K562 (cell line): ENCODE results near the gene MAGIX. TPM values are rescaled to one million over a fixed set of nuclear protein-coding genes. Genes with fewer than 3 reads are reported as not detected.

Experiments used
- ATAC-seq: fragments of 200-7000 bp; cut with Tn5 transposase; 3 replicates; pipeline ENCODE4 v1.9.1; 2020; ENCODE audit warnings: moderate library complexity
- BruUV-seq: library from RNA; stranded (reverse); fragments of 400-500 nt; replicated peaks from 2 replicates; lab custom pipeline; 2021; lab: Mats Ljungman, UMichigan
- CTCF ChIA-PET: fragments of 300-600 bp; formaldehyde crosslinking; extraction: SDS; loops from one replicate; lab custom pipeline; 2021; ENCODE audit warnings: low intra/inter-chr PET ratio; lab: Yijun Ruan, JAX
- POLR2A ChIA-PET: fragments of 300-600, 350-650 bp; sonication (Branson Sonifier 250); formaldehyde crosslinking; extraction: SDS; loops from one replicate; lab custom pipeline; 2021; ENCODE audit warnings: antibody characterized with exemption, inconsistent platforms; lab: Yijun Ruan, JAX
- DNase-seq, 4 experiments: peaks; one replicate each; pipeline versions ENCODE4 v3.0.0 to v3.0.0-alpha.2; 2011 to 2018; ENCODE audit warnings: low spot score in 3 of 4, mixed read lengths in 3 of 4; ENCODE audit errors: extremely low read depth in 1 of 4
- FAIRE-seq: peaks from 2 replicates; lab custom pipeline; 2011; peaks lifted over from hg19 to GRCh38; lab: Jason Lieb, UNC
- H2AFZ ChIP-seq: 2 replicates; pipeline ENCODE4 v1.6.0; 2011; ENCODE audit warnings: low read depth, low read length, control low read depth, inconsistent platforms
- H3K27ac ChIP-seq: fragments of 200-600 bp; 3 replicates; pipeline ENCODE4 v1.8.0; 2011; ENCODE audit warnings: low read depth, mild to moderate bottlenecking, control low read depth, inconsistent platforms, low read length, moderate library complexity, mixed read lengths; ENCODE audit errors: extremely low read depth
- H3K27me3 ChIP-seq, 2 experiments: fragments of 300-600 bp in 1 of 2; 2 replicates in 1 of 2; 3 replicates in 1 of 2; pipeline versions ENCODE4 v1.6.0 to v1.8.0; 2011; ENCODE audit warnings: inconsistent platforms in 2 of 2, low read length in 2 of 2, mild to moderate bottlenecking in 1 of 2, mixed read lengths in 1 of 2, moderate library complexity in 1 of 2; ENCODE audit not compliant: control insufficient read depth in 2 of 2, insufficient read depth in 2 of 2
- H3K36me3 ChIP-seq: fragments of 300-600 bp; 3 replicates; pipeline ENCODE4 v1.8.0; 2011; ENCODE audit warnings: mild to moderate bottlenecking, low read length, inconsistent platforms; ENCODE audit not compliant: control insufficient read depth, insufficient read depth
- H3K4me1 ChIP-seq, 2 experiments: fragments of 200-600 bp in 1 of 2; replicated peaks in 1 of 2; 2 replicates in 1 of 2; 3 replicates in 1 of 2; pipeline versions ENCODE4 v1.5.1 to v1.8.0; 2011; ENCODE audit warnings: inconsistent platforms in 2 of 2, low read length in 2 of 2, mild to moderate bottlenecking in 1 of 2, mixed read lengths in 1 of 2, moderate library complexity in 1 of 2; ENCODE audit not compliant: control insufficient read depth in 2 of 2, insufficient read depth in 2 of 2
- H3K4me2 ChIP-seq: 2 replicates; pipeline ENCODE4 v1.6.1; 2011; ENCODE audit warnings: low read length, control low read depth, inconsistent platforms, mixed read lengths; ENCODE audit not compliant: insufficient read depth
- H3K4me3 ChIP-seq: fragments of 200-600 bp; sonication (generic), shearing (Covaris generic); 2 replicates; pipeline ENCODE4 v1.5.1; 2016; ENCODE audit warnings: control low read depth, inconsistent platforms
- H3K79me2 ChIP-seq: fragments of 200-600 bp; 3 replicates; pipeline ENCODE4 v1.8.0; 2011; ENCODE audit warnings: low read length, inconsistent platforms; ENCODE audit not compliant: control insufficient read depth, insufficient read depth
- H3K9ac ChIP-seq, 2 experiments: 2 replicates each; pipeline versions ENCODE4 v1.6.0 to v1.6.1; 2011; ENCODE audit warnings: low read depth in 2 of 2, low read length in 2 of 2, control low read depth in 1 of 2, inconsistent platforms in 1 of 2, mild to moderate bottlenecking in 1 of 2, mixed read lengths in 1 of 2; ENCODE audit not compliant: insufficient read depth in 1 of 2
- H3K9me1 ChIP-seq: one replicate; pipeline ENCODE4 v1.6.0; 2011; ENCODE audit warnings: inconsistent platforms, mild to moderate bottlenecking, low read length, moderate library complexity; ENCODE audit not compliant: control insufficient read depth, insufficient read depth
- H3K9me3 ChIP-seq: replicated peaks from 2 replicates; pipeline ENCODE4 v1.5.1; 2011; ENCODE audit warnings: low read depth, low read length, inconsistent platforms; ENCODE audit not compliant: control insufficient read depth, insufficient read depth
- H4K20me1 ChIP-seq: replicated peaks from 2 replicates; pipeline ENCODE4 v1.6.1; 2011; ENCODE audit warnings: low read length, inconsistent platforms, mixed read lengths; ENCODE audit not compliant: control insufficient read depth, insufficient read depth
- ASH1L ChIP-seq: fragments of 450-650 bp; IDR thresholded peaks from 2 replicates; pipeline ENCODE4 v1.6.1; 2018; ENCODE audit warnings: borderline replicate concordance, mild to moderate bottlenecking, low read depth; ENCODE audit not compliant: partially characterized antibody
- C11orf30 ChIP-seq: fragments of 450-650 bp; IDR thresholded peaks from 2 replicates; pipeline ENCODE4 v1.6.1; 2016; ENCODE audit warnings: low read depth, mild to moderate bottlenecking
- CTCF ChIP-seq, 3 experiments: IDR thresholded peaks in 2 of 3; conservative IDR thresholded peaks in 1 of 3; 2 replicates each; pipeline ENCODE4 v1.5.1; 2011 to 2012; ENCODE audit warnings: low read length in 3 of 3, mild to moderate bottlenecking in 3 of 3, control low read depth in 2 of 3, improper control_type of control experiment in 1 of 3, inconsistent platforms in 1 of 3, low read depth in 1 of 3, mixed read lengths in 1 of 3, moderate library complexity in 1 of 3; ENCODE audit not compliant: insufficient read depth in 2 of 3
- FIP1L1 ChIP-seq: fragments of 200-400 bp; formaldehyde crosslinking; IDR thresholded peaks from 2 replicates; pipeline ENCODE4 v1.6.1; 2018; ENCODE audit warnings: mild to moderate bottlenecking, low read depth, low read length; ENCODE audit not compliant: poor library complexity, severe bottlenecking
- KDM1A ChIP-seq, 2 experiments: fragments of 450-650 bp; IDR thresholded peaks; 2 replicates each; pipeline ENCODE4 v1.6.1; 2016; ENCODE audit warnings: mild to moderate bottlenecking in 2 of 2
- WGBS: fragments of 100-300 bp; shearing (Covaris generic); methylation state at CpG from one replicate; pipeline ENCODE4 v1.1.6; 2016; ENCODE audit warnings: low coverage, mixed read lengths; ENCODE audit not compliant: insufficient coverage; ENCODE audit errors: missing lambda C conversion rate; 5-methylcytosine and 5-hydroxymethylcytosine counted together
- in situ Hi-C: fragments of 300-500 bp; cut with MboI; formaldehyde crosslinking; loops from 4 replicates; pipeline ENCODE4 v1.15.0; 2018; ENCODE audit warnings: inconsistent platforms, mixed read lengths
- intact Hi-C: fragments of 100-400 bp; cut with micrococcal nuclease; formaldehyde crosslinking; loops from 2 replicates; pipeline ENCODE4 v1.14.2; 2022
- polyA plus RNA-seq, 8 experiments: library from polyadenylated mRNA; depleted of rRNA in 4 of 8; stranded (reverse) in 5 of 8; unstranded in 3 of 8; fragments of >200 nt; fragmentation: Nextera tagmentation in 2 of 8; fragmentation: Illumina TruSeq in 1 of 8; extraction: Ambion mirVana in 2 of 8; extraction: Trizol in 1 of 8; gene quantifications; 2 replicates each; pipeline versions ENCODE4 v1.2.1 to v1.2.3, GENCODE V29; 2011 to 2014; ENCODE audit warnings: inconsistent platforms in 1 of 8, missing spikeins in 1 of 8
- total RNA-seq, 7 experiments: library from RNA; depleted of rRNA in 6 of 7; stranded (reverse); fragments of >200 nt in 6 of 7; fragmentation: Illumina TruSeq in 2 of 7; extraction: Trizol in 2 of 7; gene quantifications; 2 replicates each; pipeline versions ENCODE4 v1.2.1 to v1.2.3, GENCODE V29; 2011 to 2021; ENCODE audit warnings: low replicate concordance in 1 of 7

Gene MAGIX
- total and polyA plus RNA-seq, 9 of the 15 experiments (the other 6 are each of a cell fraction or from before 2014, with no cell fraction given), result 0.08 to 3.5 (median 0.47) TPM

DNA sequence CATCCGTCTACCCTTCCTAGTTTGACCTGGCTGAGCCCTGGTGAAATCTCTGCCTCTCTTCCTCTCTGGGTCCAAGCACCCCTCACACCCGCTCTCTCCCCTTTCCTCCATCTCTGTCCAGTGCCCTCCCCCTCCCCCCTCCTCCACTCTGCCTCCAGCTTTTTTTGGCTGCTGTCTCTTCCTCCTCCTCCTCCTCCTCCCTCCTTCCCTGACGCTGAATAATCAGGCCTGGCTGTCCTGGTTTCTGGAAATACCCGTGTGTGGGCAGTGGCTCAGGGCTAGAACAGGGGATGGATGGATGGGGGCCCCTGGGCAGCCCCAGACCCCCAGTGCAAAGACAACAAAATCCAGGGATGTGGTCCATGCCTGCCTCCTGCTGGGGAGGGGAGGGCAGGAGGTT is 42.2 kb downstream of the MAGIX start:
- POLR2A ChIA-PET, result no interaction called here
- TF ChIP-seq CTCF (IDR thresholded peaks at IDR 0.05 in 2 of 3, conservative IDR thresholded peaks at IDR 0.05 in 1 of 3; ENCODE audit: insufficient read depth in 2 of 3, low read depth in 1 of 3, low read length in 3 of 3) (0 out of 6 replicates have a peak, but pooled peaks of 1 of the 3 experiments have one; percentile 19), ASH1L (no peak), KDM1A (IDR thresholded peaks at IDR 0.05) (peak in 1 of 2 experiments; percentile 83; a peak in 2 of 4 replicates), C11orf30 (no peak), FIP1L1 (no peak)
- TF ChIP-seq, all 486 proteins: peak for 2
- no peaks in the 10 kb centered on the region for H3K36me3 ChIP-seq
- no peaks in the 10 kb centered on the region for H3K79me2 ChIP-seq
- in situ Hi-C loops (no loop called here), intact Hi-C loops (no loop called here)
- ATAC-seq (no peak), DNase-seq (no peak), FAIRE-seq (no peak)
- no peak overlapping the region for H3K27ac ChIP-seq
- H3K4me1 ChIP-seq, result peaks cover 4 to 15% of the 10 kb centered on the region in 2 experiments; a peak in 4 of 5 replicates
- H3K9me3 ChIP-seq, result no peaks in the 10 kb centered on the region
- no peak overlapping the region for H3K4me2 ChIP-seq
- H2AFZ ChIP-seq, result no peak overlapping the region
- H3K9me1 ChIP-seq, result no peaks in the 10 kb centered on the region
- 0% methylated on average over 1 of the region's 4 CpGs for WGBS
- CTCF ChIA-PET, result no interaction called here
- no peak overlapping the region for H3K4me3 ChIP-seq
- no peak overlapping the region for H3K9ac ChIP-seq
- BruUV-seq, result no TSS peak
- H3K27me3 ChIP-seq, result no peaks in the 10 kb centered on the region
- H4K20me1 ChIP-seq, result no peaks in the 10 kb centered on the region
